SK-N-SH (cell line): ENCODE measurements around the gene B4GALT1. TPM values are rescaled to one million over a fixed set of nuclear protein-coding genes. Genes with fewer than 3 reads are reported as not detected.

Experiments used
- CTCF ChIA-PET: fragments of 300-600, 350-600 bp; formaldehyde crosslinking; extraction: SDS; loops from one replicate; lab custom pipeline; 2021; lab: Yijun Ruan, JAX
- POLR2A ChIA-PET: fragments of 350-600 bp; sonication (Branson Sonifier 250); formaldehyde crosslinking; extraction: SDS; loops from one replicate; lab custom pipeline; 2020; ENCODE audit warnings: antibody characterized with exemption, inconsistent platforms; lab: Yijun Ruan, JAX
- DNase-seq: peaks from one replicate; pipeline ENCODE4 v3.0.0; 2012
- H2AFZ ChIP-seq: fragments of 200-600 bp; sonication (generic); 2 replicates; pipeline ENCODE4 v1.8.1; 2016; ENCODE audit warnings: antibody characterized with exemption, mild to moderate bottlenecking, low read depth
- H3F3A ChIP-seq: fragments of 200-600 bp; sonication (generic); replicated peaks from 2 replicates; pipeline ENCODE3; 2016; ENCODE audit warnings: antibody characterized with exemption, mild to moderate bottlenecking; ENCODE audit not compliant: insufficient read depth
- H3K27ac ChIP-seq, 2 experiments: fragments of 200-500 bp in 1 of 2; fragments of 200-600 bp in 1 of 2; sonication (Bioruptor generic) in 1 of 2; sonication (generic), shearing (Covaris generic) in 1 of 2; 2 replicates each; pipeline versions ENCODE4 v1.5.1 to v1.6.1; 2014 to 2016; ENCODE audit warnings: low read depth in 2 of 2, inconsistent platforms in 1 of 2, low read length in 1 of 2, mild to moderate bottlenecking in 1 of 2, mixed read lengths in 1 of 2
- H3K27me3 ChIP-seq: fragments of 200-600 bp; sonication (generic), shearing (Covaris generic); 2 replicates; pipeline ENCODE4 v1.6.1; 2016; ENCODE audit warnings: mixed run types; ENCODE audit not compliant: insufficient read depth
- H3K36me3 ChIP-seq, 2 experiments: fragments of 200-500 bp in 1 of 2; fragments of 200-600 bp in 1 of 2; sonication (Bioruptor generic) in 1 of 2; sonication (generic) in 1 of 2; replicated peaks in 1 of 2; 2 replicates each; pipeline versions ENCODE3 to v1.5.1; 2014 to 2016; ENCODE audit warnings: low read length in 1 of 2, mild to moderate bottlenecking in 1 of 2; ENCODE audit not compliant: insufficient read depth in 2 of 2, control insufficient read depth in 1 of 2
- H3K4me1 ChIP-seq, 2 experiments: fragments of 200-500 bp in 1 of 2; fragments of 200-600 bp in 1 of 2; sonication (Bioruptor generic) in 1 of 2; sonication (generic), shearing (Covaris generic) in 1 of 2; 2 replicates each; pipeline versions ENCODE4 v1.5.1 to v1.6.1; 2014 to 2016; ENCODE audit warnings: low read depth in 1 of 2, low read length in 1 of 2, mixed run types in 1 of 2; ENCODE audit not compliant: insufficient read depth in 2 of 2, control insufficient read depth in 1 of 2
- H3K4me2 ChIP-seq: fragments of 200-600 bp; sonication (generic), shearing (Covaris generic); 2 replicates; pipeline ENCODE4 v1.6.1; 2017; ENCODE audit warnings: mixed run types
- H3K4me3 ChIP-seq, 2 experiments: fragments of 200-500 bp in 1 of 2; fragments of 200-600 bp in 1 of 2; sonication (Bioruptor generic) in 1 of 2; sonication (generic), shearing (Covaris generic) in 1 of 2; 2 replicates each; pipeline versions ENCODE4 v1.5.1 to v1.8.1; 2014 to 2016; ENCODE audit warnings: low read depth in 2 of 2, inconsistent platforms in 1 of 2, low read length in 1 of 2, mild to moderate bottlenecking in 1 of 2, mixed read lengths in 1 of 2, moderate library complexity in 1 of 2
- H3K79me2 ChIP-seq: fragments of 200-600 bp; sonication (generic); 2 replicates; pipeline ENCODE4 v1.8.1; 2017; ENCODE audit warnings: mild to moderate bottlenecking; ENCODE audit not compliant: insufficient read depth
- H3K9ac ChIP-seq: fragments of 200-600 bp; sonication (generic); 2 replicates; pipeline ENCODE4 v1.6.1; 2017; ENCODE audit warnings: mixed run types
- H3K9me2 ChIP-seq: fragments of 200-600 bp; sonication (generic); 2 replicates; pipeline ENCODE4 v1.6.1; 2017; ENCODE audit warnings: mixed run types
- H3K9me3 ChIP-seq: fragments of 200-600 bp; sonication (generic); 2 replicates; pipeline ENCODE4 v1.6.1; 2017; ENCODE audit warnings: mixed run types, mild to moderate bottlenecking, moderate library complexity
- H4K20me1 ChIP-seq: fragments of 200-600 bp; sonication (generic); 2 replicates; pipeline ENCODE4 v1.6.1; 2017; ENCODE audit warnings: mild to moderate bottlenecking, mixed run types; ENCODE audit not compliant: insufficient read depth
- ELF1 ChIP-seq: IDR thresholded peaks from 2 replicates; pipeline ENCODE4 v1.4.0; 2012
- EZH2phosphoT487 ChIP-seq: fragments of 200-600 bp; sonication (generic); IDR thresholded peaks from 2 replicates; pipeline ENCODE4 v1.6.1; 2017; ENCODE audit warnings: low read depth, mixed run types, mild to moderate bottlenecking, antibody characterized with exemption, moderate library complexity, borderline replicate concordance
- FOSL2 ChIP-seq: IDR thresholded peaks from 2 replicates; pipeline ENCODE4 v1.4.0; 2012; ENCODE audit warnings: low read depth, mild to moderate bottlenecking, moderate library complexity, borderline replicate concordance
- IRF3 ChIP-seq: fragments of 150-350 bp; IDR thresholded peaks from 2 replicates; pipeline ENCODE4 v1.6.1; 2016; ENCODE audit warnings: mild to moderate bottlenecking, low read depth, low read length
- JUND ChIP-seq: IDR thresholded peaks from 2 replicates; pipeline ENCODE4 v1.4.0; 2012
- MEF2A ChIP-seq: IDR thresholded peaks from 2 replicates; pipeline ENCODE4 v1.4.0; 2012; ENCODE audit warnings: low read depth, borderline replicate concordance
- NRF1 ChIP-seq: IDR thresholded peaks from 2 replicates; pipeline ENCODE4 v1.6.1; 2012; ENCODE audit warnings: low read depth, mild to moderate bottlenecking, low read length
- PBX3 ChIP-seq: IDR thresholded peaks from 2 replicates; pipeline ENCODE4; 2012
- RFX5 ChIP-seq: IDR thresholded peaks from 2 replicates; pipeline ENCODE4 v1.6.1; 2012; ENCODE audit warnings: mild to moderate bottlenecking, improper control_type of control experiment, low read length
- RXRA ChIP-seq: IDR thresholded peaks from 2 replicates; pipeline ENCODE4 v1.4.0; 2012; ENCODE audit warnings: low read depth, mild to moderate bottlenecking, borderline replicate concordance
- SIN3A ChIP-seq: IDR thresholded peaks from 2 replicates; pipeline ENCODE4 v1.6.1; 2012; ENCODE audit warnings: low read depth, mild to moderate bottlenecking, low read length, moderate library complexity, borderline replicate concordance
- USF1 ChIP-seq: IDR thresholded peaks from 2 replicates; pipeline ENCODE4 v1.4.0; 2012; ENCODE audit warnings: low read depth, borderline replicate concordance
- ZBTB33 ChIP-seq: IDR thresholded peaks from 2 replicates; pipeline ENCODE4 v1.4.0; 2012; ENCODE audit warnings: low read depth, borderline replicate concordance
- WGBS: methylation state at CpG from one replicate; pipeline ENCODE4 v1.1.6; 2017; ENCODE audit warnings: low lambda C conversion rate; 5-methylcytosine and 5-hydroxymethylcytosine counted together
- polyA plus RNA-seq, 3 experiments: library from polyadenylated mRNA; depleted of rRNA; stranded (reverse); fragments of >200 nt; gene quantifications; 2 replicates each; pipeline ENCODE4 v1.2.3, GENCODE V29; 2012

B4GALT1 gene
- polyA plus RNA-seq, 1 of the 3 experiments (the other 2 are of a cell fraction): 36.2 TPM

- TF ChIP-seq IRF3 (no peak), USF1 (no peak), JUND (peak; percentile 50; the same call in 1 of the 2 replicates)
These were observed 13.5 kb upstream of the B4GALT1 start (continued) for GRCh38 chr9:33180526-33181184.

- Histone ChIP-seq H3F3A (peaks cover 22% of the 10 kb centered on the region), H3K4me3 (no peak overlapping the region), H3K9me3 (no peaks in the 10 kb centered on the region), H3K9ac (no peak overlapping the region), H3K4me1 (peaks cover 0 to 12% of the 10 kb centered on the region in 2 experiments; a peak in 2 of 4 replicates), H2AFZ (no peak overlapping the region), H3K27ac (no peak overlapping the region), H3K4me2 (no peak overlapping the region), H4K20me1 (no peaks in the 10 kb centered on the region), H3K36me3 (no peaks in the 10 kb centered on the region), H3K27me3 (no peaks in the 10 kb centered on the region), H3K79me2 (no peaks in the 10 kb centered on the region), H3K9me2 (no peaks in the 10 kb centered on the region)
- TF ChIP-seq IRF3 (no peak), MEF2A (no peak), ELF1 (no peak), SIN3A (no peak)
- ChIA-PET POLR2A (interaction anchor here (0.6 kb wide), 1 partner anchor 15 kb away, joined by 4 read pairs; no protein-coding TSS in a partner anchor), CTCF (interaction anchor here (0.7 to 1.0 kb wide), 3 partner anchors 12 to 47 kb away, joined by 3 read pairs; partner anchors contain the start of gene B4GALT1)
- DNase-seq: no peak
- WGBS: 91% methylated on average over 3 of the region's 3 CpGs
These were observed 12.0 kb upstream of the B4GALT1 start for GRCh38 chr9:33178972-33179697.

GRCh38 chr9:33177639-33178038 is 10.5 kb upstream of the B4GALT1 start:
- no peak overlapping the region for H2AFZ ChIP-seq
- H3K9me2 ChIP-seq: no peaks in the 10 kb centered on the region
- no peaks in the 10 kb centered on the region for H3K36me3 ChIP-seq
- ChIA-PET CTCF (no interaction called here), POLR2A (no interaction called here)
- H3K4me2 ChIP-seq: no peak overlapping the region
- no peak overlapping the region for H3K9ac ChIP-seq
- peaks cover 21% of the 10 kb centered on the region for H3F3A ChIP-seq
- no peaks in the 10 kb centered on the region for H3K79me2 ChIP-seq
- no peak overlapping the region for H3K27ac ChIP-seq
- H4K20me1 ChIP-seq: no peaks in the 10 kb centered on the region
- H3K27me3 ChIP-seq: no peaks in the 10 kb centered on the region
- no peak for DNase-seq
- TF ChIP-seq ZBTB33 (no peak), PBX3 (no peak), FOSL2 (no peak), EZH2phosphoT487 (no peak), RXRA (no peak), NRF1 (no peak), RFX5 (no peak)
- H3K4me3 ChIP-seq: no peak overlapping the region
- peaks cover 0 to 12% of the 10 kb centered on the region in 2 experiments; a peak in 2 of 4 replicates for H3K4me1 ChIP-seq
- H3K9me3 ChIP-seq: no peaks in the 10 kb centered on the region
